Activated CD4-positive, alpha-beta T cell treated with anti-CD3 and anti-CD28 coated beads, Interleukin-10, Interleukin-2, amounts not matched to agents 100 ng/mL and 50 ng/mL, durations not matched to agents 16 hours and 8 hours (primary cell): ENCODE measurements around the gene LLGL2.
"Not testable (repeated sequence)": the region's sequence is repeated elsewhere in the genome, so short reads cannot be mapped to it uniquely, and the experiment has no call there.

Experiments used
- DNase-seq: peaks from one replicate; pipeline ENCODE4 v3.0.0-alpha.2; 2020

LLGL2 gene

GRCh38 chr17:75571885-75572215 is 46.4 kb downstream of the LLGL2 start:
- DNase-seq, result no peak

GRCh38 chr17:75572713-75573539 is 47.4 kb downstream of the LLGL2 start:
- no peak for DNase-seq

GRCh38 chr17:75573540-75573957 is 48.1 kb downstream of the LLGL2 start:
- no peak for DNase-seq

GRCh38 chr17:75573994-75574393 is 48.5 kb downstream of the LLGL2 start:
- no peak for DNase-seq

- no peak for DNase-seq
These were observed 49.0 kb downstream of the LLGL2 start for GRCh38 chr17:75574404-75575036.

GRCh38 chr17:75575197-75575596 is 49.7 kb downstream of the LLGL2 start:
- no peak for DNase-seq

GRCh38 chr17:75575728-75576127 is 50.2 kb downstream of the LLGL2 start:
- no peak for DNase-seq

- DNase-seq, result no peak
These were observed 51.2 kb downstream of the LLGL2 start for GRCh38 chr17:75576661-75577060.

- DNase-seq, result peak; percentile 48
These were observed 55.7 kb downstream of the LLGL2 start for GRCh38 chr17:75581121-75581725.

- not testable (repeated sequence) for DNase-seq
These were observed 57.7 kb downstream of the LLGL2 start for GRCh38 chr17:75583197-75583596.

- DNase-seq, result no peak
These were observed 59.3 kb downstream of the LLGL2 start for GRCh38 chr17:75584849-75585175.

- peak; percentile 68 for DNase-seq
These were observed 62.4 kb downstream of the LLGL2 start, which contains the start of gene MYO15B for GRCh38 chr17:75587675-75588595. Gene MYO15B (plus strand): TSS chr17:75587800. CDS start chr17:75588058, 258 bp downstream.

GRCh38 chr17:75588596-75589011 is 63.1 kb downstream of the LLGL2 start:
- no peak for DNase-seq

GRCh38 chr17:75589012-75589918 is 63.8 kb downstream of the LLGL2 start:
- DNase-seq, result peak; percentile 95

- DNase-seq, result no peak
These were observed 64.4 kb downstream of the LLGL2 start for GRCh38 chr17:75589919-75590303.

- no peak for DNase-seq
These were observed 64.8 kb downstream of the LLGL2 start for GRCh38 chr17:75590314-75590761.

- no peak for DNase-seq
These were observed 65.6 kb downstream of the LLGL2 start for GRCh38 chr17:75590849-75591721.

- no peak for DNase-seq
These were observed 66.3 kb downstream of the LLGL2 start for GRCh38 chr17:75591722-75592302.

- no peak for DNase-seq
These were observed 67.0 kb downstream of the LLGL2 start for GRCh38 chr17:75592348-75593020.

- not testable (repeated sequence) for DNase-seq
These were observed 67.9 kb downstream of the LLGL2 start for GRCh38 chr17:75593430-75593829.
